Prostate gland (tissue), 2 donors: Measurements from ENCODE around the gene ZNF664.

Experiments used
- POLR2A ChIP-seq: fragments of 450-650 bp; IDR thresholded peaks from one replicate; pipeline ENCODE4 v1.6.1; 2016; ENCODE audit warnings: antibody characterized with exemption, mild to moderate bottlenecking
- POLR2AphosphoS5 ChIP-seq: sonication (generic); formaldehyde crosslinking; IDR thresholded peaks from one replicate; pipeline ENCODE4 v1.6.1; 2017; ENCODE audit warnings: antibody characterized with exemption
- TF ChIP-seq, protein P1 (sequence below), 4 experiments: fragments of 200-600 bp in 2 of 4; fragments of 450-650 bp in 2 of 4; sonication (generic) in 2 of 4; IDR thresholded peaks; 1 replicate in 3 of 4; 2 replicates in 1 of 4; pipeline ENCODE4 v1.5.1; 2016 to 2019; ENCODE audit warnings: antibody characterized with exemption in 4 of 4, mild to moderate bottlenecking in 2 of 4, moderate library complexity in 2 of 4

DNA sequence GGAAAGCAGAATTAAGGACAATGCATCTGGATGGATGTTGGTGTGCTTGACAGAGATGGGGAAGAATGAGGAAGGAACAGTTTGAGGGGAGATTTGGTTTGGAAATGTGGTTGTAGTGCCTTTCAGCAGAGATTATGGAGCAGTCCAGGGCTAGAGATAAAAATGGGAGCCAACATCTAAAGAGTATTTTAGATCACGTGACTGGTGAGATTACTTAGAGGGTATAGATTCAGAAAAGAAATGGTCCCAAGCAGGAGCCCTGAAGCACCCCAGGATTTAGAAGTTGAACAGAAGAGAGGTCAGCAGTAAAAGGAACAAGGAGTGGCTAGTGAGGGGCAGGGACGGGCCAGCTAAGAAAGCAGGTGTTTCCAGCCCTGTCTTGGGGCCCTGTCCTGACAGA, 29.6 kb downstream of the ZNF664 start:
- TF ChIP-seq POLR2AphosphoS5 (no peak), POLR2A (no peak)
- TF ChIP-seq, protein P1, sequence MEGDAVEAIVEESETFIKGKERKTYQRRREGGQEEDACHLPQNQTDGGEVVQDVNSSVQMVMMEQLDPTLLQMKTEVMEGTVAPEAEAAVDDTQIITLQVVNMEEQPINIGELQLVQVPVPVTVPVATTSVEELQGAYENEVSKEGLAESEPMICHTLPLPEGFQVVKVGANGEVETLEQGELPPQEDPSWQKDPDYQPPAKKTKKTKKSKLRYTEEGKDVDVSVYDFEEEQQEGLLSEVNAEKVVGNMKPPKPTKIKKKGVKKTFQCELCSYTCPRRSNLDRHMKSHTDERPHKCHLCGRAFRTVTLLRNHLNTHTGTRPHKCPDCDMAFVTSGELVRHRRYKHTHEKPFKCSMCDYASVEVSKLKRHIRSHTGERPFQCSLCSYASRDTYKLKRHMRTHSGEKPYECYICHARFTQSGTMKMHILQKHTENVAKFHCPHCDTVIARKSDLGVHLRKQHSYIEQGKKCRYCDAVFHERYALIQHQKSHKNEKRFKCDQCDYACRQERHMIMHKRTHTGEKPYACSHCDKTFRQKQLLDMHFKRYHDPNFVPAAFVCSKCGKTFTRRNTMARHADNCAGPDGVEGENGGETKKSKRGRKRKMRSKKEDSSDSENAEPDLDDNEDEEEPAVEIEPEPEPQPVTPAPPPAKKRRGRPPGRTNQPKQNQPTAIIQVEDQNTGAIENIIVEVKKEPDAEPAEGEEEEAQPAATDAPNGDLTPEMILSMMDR (IDR thresholded peaks at IDR 0.05), result no peak
